NCI-H345 treated with DMSO at 0.1 percent for 48 hours (cell line): ENCODE results near the gene ZXDA.
"Not testable (repeated sequence)": the region's sequence is repeated elsewhere in the genome, so short reads cannot be mapped to it uniquely, and the experiment has no call there.

ENCODE experiments used
- DNase-seq: peaks from one replicate; lab custom pipeline; 2025; ENCODE audit not compliant: unreplicated experiment; lab: John Stamatoyannopoulos, UW

Gene ZXDA, protein sequence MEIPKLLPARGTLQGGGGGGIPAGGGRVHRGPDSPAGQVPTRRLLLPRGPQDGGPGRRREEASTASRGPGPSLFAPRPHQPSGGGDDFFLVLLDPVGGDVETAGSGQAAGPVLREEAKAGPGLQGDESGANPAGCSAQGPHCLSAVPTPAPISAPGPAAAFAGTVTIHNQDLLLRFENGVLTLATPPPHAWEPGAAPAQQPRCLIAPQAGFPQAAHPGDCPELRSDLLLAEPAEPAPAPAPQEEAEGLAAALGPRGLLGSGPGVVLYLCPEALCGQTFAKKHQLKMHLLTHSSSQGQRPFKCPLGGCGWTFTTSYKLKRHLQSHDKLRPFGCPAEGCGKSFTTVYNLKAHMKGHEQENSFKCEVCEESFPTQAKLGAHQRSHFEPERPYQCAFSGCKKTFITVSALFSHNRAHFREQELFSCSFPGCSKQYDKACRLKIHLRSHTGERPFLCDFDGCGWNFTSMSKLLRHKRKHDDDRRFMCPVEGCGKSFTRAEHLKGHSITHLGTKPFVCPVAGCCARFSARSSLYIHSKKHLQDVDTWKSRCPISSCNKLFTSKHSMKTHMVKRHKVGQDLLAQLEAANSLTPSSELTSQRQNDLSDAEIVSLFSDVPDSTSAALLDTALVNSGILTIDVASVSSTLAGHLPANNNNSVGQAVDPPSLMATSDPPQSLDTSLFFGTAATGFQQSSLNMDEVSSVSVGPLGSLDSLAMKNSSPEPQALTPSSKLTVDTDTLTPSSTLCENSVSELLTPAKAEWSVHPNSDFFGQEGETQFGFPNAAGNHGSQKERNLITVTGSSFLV

DNA sequence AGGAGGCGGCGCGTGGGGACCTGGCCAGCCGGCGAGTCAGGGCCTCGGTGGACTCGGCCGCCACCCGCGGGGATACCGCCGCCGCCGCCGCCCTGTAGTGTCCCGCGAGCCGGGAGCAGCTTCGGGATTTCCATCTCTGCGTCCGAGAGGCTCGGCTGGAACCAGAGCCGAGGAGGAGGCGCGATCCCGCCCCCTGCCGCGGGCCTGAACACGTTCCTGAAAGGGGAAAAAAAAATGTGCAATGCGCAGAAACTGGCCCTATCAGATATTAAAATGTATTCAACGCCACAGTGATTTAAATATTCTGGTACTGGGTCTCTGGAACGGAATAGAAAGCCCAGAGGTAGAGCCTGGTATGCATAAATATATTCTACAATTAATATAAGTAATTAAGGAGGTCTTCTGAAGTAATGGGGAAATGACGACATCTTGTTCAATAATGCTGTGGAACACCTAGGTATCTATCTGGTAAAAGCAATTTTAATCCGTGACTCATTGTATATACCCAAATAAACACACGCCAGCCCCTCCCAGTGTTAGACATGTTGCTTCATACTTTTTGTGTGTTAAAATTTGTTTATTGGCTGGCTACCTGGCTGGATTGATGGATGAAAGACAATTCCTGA lies at the start of gene ZXDA:
Gene ZXDA (minus strand): TSS at position 172 of the 626 bp plus-strand sequence. CDS start 38 bp downstream, at position 134.
- DNase-seq = not testable (repeated sequence)

DNA sequence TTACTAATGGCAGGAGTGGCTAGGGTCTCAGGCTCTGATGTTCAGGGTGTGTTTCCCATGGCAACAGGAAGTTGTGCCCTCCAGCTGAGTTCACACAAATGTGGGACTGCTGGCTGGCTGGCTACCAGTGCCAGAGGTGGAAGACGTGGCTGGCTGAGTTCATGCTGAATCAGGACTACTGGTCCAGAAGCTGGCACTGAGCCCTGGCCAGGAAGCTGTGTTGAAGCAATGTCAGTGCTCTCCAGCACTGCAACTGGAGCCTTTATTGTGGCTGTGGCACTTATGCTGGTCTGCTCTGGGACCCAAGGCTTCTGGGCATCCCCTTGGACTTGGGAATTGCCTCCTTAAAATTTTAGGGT lies 42.0 kb upstream of the ZXDA start:
- no peak for DNase-seq

GRCh38 chrX:57951666-57952319 lies 41.5 kb upstream of the ZXDA start:
- no peak for DNase-seq

DNA sequence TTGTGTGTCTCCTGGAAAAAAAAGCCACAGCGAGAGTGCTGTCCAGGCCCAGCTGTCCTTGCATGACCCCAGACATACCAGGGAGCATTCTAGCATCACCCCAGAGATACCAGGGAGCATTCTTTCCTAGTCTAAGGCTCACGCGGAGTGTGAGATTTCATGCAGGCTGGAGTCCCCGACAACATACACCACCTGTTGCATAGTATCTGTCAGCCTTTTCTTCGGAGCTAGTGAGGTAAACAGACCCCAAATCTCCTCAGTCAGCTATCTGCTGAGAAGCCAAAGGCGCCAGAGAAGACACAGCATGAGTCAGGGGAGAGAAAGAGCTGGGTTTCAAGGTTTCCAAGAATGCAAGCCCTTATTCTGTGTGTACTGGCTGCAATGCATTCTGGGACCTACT lies 23.1 kb upstream of the ZXDA start:
- no peak for DNase-seq

- no peak for DNase-seq
These were observed 22.0 kb upstream of the ZXDA start for GRCh38 chrX:57932266-57932665.

- DNase-seq = no peak
These were observed 19.8 kb upstream of the ZXDA start for GRCh38 chrX:57930051-57930450.

DNA sequence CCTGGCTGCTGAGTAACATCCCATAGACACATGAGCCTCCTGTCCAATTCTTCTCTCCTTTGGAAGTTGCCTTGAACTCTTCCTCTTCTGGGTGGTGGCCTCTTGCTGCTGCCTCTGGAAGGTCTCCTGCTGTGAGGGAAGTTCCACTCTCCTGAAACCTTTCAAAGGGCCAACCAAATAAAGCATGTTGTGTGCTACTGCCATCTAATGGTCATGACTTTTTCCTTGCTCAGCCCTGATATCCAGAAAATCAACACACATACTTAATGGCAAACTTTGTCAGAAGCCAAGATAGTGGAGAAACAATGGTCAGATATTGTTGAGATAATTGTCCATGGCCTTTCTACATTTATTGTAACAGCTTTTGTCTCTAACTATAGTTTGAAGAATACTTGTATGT lies 19.1 kb upstream of the ZXDA start:
- peak; percentile 18 for DNase-seq

DNA sequence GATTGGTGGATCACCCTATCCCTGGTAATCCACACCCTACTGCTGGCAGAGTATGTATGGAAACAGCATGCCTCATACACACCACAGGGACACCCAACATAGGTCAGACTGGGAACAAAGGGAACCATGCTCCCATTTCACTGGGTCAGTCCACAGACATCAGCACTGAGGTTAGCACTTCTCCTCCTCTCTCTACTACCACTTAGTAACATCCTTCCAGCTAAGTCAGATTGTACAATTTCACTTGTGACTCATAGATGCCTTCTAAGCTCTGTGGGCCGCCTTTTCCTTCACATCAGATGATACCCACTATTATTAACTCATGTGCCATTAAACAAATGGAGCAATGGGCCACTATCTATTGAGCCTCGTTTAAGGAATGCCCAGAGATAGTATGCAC lies 15.5 kb upstream of the ZXDA start:
- no peak for DNase-seq

DNA sequence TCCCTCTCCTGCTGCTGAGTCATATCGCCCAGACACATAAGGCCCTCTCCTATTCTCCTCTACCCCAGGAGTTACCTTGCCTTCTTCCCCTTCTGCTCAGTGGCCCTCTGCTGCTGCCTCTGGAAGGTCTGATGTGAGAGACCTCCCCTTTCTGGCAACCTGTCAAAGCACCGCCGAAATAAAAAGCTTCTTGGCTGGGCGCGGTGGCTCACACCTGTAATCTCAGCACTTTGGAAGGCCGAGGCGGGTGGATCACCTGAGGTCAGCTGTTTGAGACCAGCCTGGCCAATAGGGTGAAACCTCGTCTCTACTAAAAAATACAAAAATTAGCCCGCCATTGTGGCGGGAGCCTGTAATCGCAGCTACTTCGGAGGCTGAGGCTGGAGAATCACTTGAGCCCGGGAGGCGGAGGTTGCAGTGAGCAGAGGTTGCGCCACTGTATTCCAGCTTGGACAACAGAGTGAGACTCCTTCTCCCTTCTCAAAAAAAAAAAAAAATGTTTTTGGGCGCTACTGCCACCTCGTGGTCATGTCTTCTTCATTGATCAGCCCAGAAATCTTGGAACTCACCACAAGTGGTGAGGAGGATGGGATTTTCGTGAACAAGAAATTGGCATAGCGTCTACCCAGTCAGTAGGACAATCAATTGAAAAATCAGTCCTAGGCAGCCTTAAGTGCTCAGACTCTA lies 8.6 kb upstream of the ZXDA start:
- DNase-seq = peak; percentile 3

DNA sequence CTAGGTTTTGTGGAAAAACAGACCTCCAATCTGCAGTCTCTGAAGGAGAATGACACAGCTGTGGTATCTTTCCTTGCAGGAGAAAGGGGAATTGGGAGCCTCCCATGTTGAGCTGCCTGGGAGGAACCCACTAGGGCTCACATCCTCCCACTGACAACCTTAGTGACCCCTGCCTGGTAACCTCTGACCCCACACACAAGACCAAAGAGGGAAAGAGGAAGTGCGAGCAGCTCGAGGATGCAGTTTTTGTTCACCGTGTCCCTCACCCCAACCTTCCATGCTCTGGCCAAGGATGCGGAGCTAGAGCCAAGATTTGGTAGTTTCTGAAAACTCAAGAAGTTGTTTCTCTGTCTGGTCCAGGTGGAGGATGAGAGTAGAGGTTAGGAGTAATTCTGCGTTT lies 5.4 kb upstream of the ZXDA start:
- DNase-seq = no peak

DNA sequence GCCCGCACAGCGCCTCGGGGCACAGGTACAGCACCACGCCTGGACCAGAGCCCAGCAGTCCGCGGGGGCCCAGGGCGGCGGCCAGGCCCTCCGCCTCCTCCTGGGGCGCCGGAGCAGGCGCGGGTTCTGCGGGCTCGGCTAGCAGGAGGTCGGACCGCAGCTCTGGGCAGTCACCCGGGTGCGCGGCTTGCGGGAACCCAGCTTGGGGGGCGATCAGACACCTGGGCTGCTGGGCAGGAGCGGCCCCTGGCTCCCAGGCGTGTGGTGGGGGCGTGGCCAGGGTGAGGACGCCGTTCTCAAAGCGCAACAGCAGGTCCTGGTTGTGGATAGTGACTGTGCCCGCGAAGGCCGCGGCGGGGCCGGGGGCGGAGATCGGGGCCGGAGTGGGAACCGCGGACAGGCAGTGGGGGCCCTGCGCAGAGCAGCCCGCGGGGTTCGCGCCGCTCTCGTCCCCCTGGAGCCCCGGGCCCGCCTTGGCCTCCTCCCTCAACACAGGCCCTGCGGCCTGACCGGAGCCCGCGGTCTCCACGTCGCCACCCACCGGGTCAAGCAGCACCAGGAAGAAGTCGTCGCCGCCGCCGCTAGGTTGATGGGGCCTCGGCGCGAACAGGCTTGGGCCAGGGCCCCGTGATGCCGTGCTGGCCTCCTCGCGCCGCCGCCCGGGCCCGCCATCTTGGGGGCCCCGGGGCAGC lies 517 bp downstream of the ZXDA start:
- DNase-seq = peak; percentile 30

DNA sequence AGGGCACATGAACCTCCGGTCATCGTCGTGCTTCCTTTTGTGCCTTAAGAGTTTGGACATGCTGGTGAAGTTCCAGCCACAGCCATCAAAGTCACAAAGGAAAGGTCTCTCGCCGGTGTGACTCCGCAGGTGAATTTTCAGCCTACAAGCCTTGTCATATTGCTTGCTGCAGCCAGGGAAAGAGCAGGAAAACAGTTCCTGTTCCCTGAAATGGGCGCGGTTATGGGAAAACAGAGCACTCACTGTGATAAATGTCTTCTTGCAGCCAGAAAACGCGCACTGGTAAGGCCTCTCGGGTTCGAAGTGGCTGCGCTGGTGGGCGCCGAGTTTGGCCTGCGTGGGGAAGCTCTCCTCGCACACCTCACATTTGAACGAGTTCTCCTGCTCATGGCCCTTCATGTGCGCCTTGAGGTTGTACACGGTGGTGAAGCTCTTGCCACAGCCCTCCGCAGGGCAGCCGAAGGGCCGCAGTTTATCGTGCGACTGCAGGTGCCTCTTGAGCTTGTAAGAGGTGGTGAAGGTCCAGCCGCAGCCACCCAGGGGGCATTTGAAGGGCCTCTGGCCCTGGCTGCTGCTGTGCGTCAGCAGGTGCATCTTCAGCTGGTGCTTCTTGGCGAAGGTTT lies 1.2 kb downstream of the ZXDA start:
- peak; percentile 30 for DNase-seq

GRCh38 chrX:57906790-57907189 lies 3.5 kb downstream of the ZXDA start:
- DNase-seq = no peak

GRCh38 chrX:57905141-57905540 lies 5.1 kb downstream of the ZXDA start:
- no peak for DNase-seq

GRCh38 chrX:57904176-57904880 lies 5.9 kb downstream of the ZXDA start:
- no peak for DNase-seq

GRCh38 chrX:57902633-57903032 lies 7.6 kb downstream of the ZXDA start:
- no peak for DNase-seq

DNA sequence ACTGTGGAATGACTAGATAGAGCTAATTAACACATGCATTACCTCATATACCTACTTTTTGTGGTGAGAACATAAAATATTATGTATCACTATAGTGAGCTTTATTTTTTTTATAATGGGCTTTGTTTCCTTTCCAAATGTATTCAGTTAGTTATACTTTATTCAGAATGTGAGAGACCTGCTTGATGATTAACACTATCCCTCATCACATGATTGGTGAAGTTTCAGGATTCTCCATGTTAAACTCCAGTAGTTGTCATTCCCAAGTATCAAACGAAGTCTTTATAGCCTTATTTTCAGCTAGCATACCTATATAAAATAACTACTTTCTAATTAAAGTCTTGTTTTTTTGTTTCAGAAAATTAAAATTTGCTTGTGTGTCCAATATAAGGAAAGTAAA lies 8.8 kb downstream of the ZXDA start:
- DNase-seq = no peak

DNA sequence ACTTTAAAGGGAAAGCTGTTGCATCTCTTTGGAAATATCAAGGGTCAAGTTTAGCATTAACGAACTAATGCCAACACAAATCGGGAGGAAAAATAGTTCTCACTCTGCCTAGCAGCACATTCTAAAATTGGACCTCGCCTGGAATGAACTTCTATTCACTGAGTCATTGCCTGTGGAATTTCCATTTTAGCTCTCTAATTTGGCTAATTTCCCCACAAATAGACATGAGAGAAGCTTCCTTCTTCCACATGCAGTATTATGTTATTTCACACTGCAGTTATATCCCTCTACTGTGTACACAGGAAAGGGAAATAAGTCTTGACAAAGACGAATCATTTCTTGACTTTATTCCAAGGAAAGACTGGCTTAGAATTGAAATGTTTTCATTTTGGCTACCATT lies 9.3 kb downstream of the ZXDA start:
- no peak for DNase-seq

DNA sequence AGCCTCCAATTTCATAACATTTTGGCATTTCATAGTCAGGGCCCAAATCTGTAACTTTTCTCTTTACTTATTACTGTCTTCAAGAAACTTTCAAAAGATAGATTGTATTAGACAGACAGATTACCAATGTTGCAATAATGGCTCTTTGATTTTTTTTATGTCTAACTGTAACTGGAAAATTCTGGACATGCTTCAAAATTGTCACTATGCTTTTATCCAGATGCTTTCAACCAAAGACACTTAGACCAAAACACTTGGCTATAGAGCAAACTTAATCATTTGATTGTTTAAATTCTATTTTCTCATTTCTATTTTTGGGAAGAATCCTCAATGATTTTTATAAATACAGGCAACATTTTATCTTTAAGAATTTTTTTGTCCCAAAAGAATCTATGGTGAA lies 10.4 kb downstream of the ZXDA start:
- DNase-seq = no peak
